Ascending aorta (tissue), 2 donors: ENCODE results near the gene RELT. TPM values are rescaled to one million over a fixed set of nuclear protein-coding genes. Genes with fewer than 3 reads are reported as not detected.

Experiments used
- DNase-seq, 2 donors: peaks; one replicate each; pipeline ENCODE4 v3.0.0-alpha.2; 2019; ENCODE audit warnings: low spot score in 2 of 2
- H3K27ac ChIP-seq, 2 donors: fragments of 200-600 bp; sonication (generic); one replicate each; pipeline ENCODE4 v1.5.1; 2016 to 2017; ENCODE audit warnings: mild to moderate bottlenecking in 1 of 2
- H3K27me3 ChIP-seq: fragments of 200-600 bp; sonication (generic); one replicate; pipeline ENCODE4 v1.5.1; 2017
- H3K36me3 ChIP-seq, 2 donors: fragments of 200-600 bp; sonication (generic); one replicate each; pipeline ENCODE4 v1.5.1; 2016
- H3K4me1 ChIP-seq, 2 donors: fragments of 200-600 bp; sonication (generic); one replicate each; pipeline ENCODE4 v1.5.1; 2016 to 2017; ENCODE audit warnings: mild to moderate bottlenecking in 1 of 2
- H3K4me3 ChIP-seq, 2 donors: fragments of 200-600 bp; sonication (generic); one replicate each; pipeline ENCODE4 v1.5.1; 2016 to 2017; ENCODE audit warnings: mild to moderate bottlenecking in 1 of 2
- H3K9me3 ChIP-seq, 2 donors: fragments of 200-600 bp; sonication (generic); one replicate each; pipeline ENCODE4 v1.5.1; 2016
- CTCF ChIP-seq, 3 experiments: fragments of 200-600 bp in 2 of 3; fragments of 450-650 bp in 1 of 3; sonication (generic) in 2 of 3; IDR thresholded peaks; one replicate each; pipeline ENCODE4 v1.5.1; 2016 to 2019; ENCODE audit warnings: antibody characterized with exemption in 3 of 3, mild to moderate bottlenecking in 1 of 3, moderate library complexity in 1 of 3
- intact Hi-C: fragments of 100-400 bp; cut with DNase I; formaldehyde crosslinking; loops from one replicate; pipeline ENCODE4 v1.15.1; 2023
- total RNA-seq: library from RNA; depleted of rRNA; stranded (reverse); fragments of >200 nt; gene quantifications from one replicate; pipeline ENCODE4 v1.1.0, GENCODE V29; 2016

RELT gene
- total RNA-seq, 1 donor from 2014 or later: 25.7 TPM

GRCh38 chr11:73446766-73447165 is 70.6 kb downstream of the RELT start:
- intact Hi-C loops: no loop called here
- DNase-seq: no peak
- H3K36me3 ChIP-seq: no peaks in the 10 kb centered on the region
- no peak overlapping the region for H3K4me3 ChIP-seq
- H3K27me3 ChIP-seq: no peaks in the 10 kb centered on the region
- no peak for TF ChIP-seq CTCF (IDR thresholded peaks at IDR 0.05)
- H3K27ac ChIP-seq: no peak overlapping the region
- H3K9me3 ChIP-seq: no peaks in the 10 kb centered on the region
- H3K4me1 ChIP-seq: no peaks in the 10 kb centered on the region

Other genes starting within 250 kb of the RELT start
- 16.3 TPM for gene FCHSD2, start 234.1 kb upstream of the RELT start, total RNA-seq
- 18.3 TPM for gene P2RY2, start 158.1 kb upstream of the RELT start, total RNA-seq
- gene P2RY6, start 104.1 kb upstream of the RELT start, total RNA-seq: 8.8 TPM
- gene ARHGEF17, start 68.1 kb upstream of the RELT start, total RNA-seq: 193 TPM
- 44.1 TPM for gene FAM168A, start 221.7 kb downstream of the RELT start, total RNA-seq